ENCODE measurements around the gene RABGAP1L.

GRCh38 chr1:174652569-174653280, 493.4 kb downstream of the RABGAP1L start:
- TF ChIP-seq, protein P1, sequence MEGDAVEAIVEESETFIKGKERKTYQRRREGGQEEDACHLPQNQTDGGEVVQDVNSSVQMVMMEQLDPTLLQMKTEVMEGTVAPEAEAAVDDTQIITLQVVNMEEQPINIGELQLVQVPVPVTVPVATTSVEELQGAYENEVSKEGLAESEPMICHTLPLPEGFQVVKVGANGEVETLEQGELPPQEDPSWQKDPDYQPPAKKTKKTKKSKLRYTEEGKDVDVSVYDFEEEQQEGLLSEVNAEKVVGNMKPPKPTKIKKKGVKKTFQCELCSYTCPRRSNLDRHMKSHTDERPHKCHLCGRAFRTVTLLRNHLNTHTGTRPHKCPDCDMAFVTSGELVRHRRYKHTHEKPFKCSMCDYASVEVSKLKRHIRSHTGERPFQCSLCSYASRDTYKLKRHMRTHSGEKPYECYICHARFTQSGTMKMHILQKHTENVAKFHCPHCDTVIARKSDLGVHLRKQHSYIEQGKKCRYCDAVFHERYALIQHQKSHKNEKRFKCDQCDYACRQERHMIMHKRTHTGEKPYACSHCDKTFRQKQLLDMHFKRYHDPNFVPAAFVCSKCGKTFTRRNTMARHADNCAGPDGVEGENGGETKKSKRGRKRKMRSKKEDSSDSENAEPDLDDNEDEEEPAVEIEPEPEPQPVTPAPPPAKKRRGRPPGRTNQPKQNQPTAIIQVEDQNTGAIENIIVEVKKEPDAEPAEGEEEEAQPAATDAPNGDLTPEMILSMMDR (conservative IDR thresholded peaks at IDR 0.05; ENCODE audit: low read depth, low read length), result no peak
- no peak for TF ChIP-seq BHLHE40 (IDR thresholded peaks at IDR 0.05; ENCODE audit: low read depth, low read length)
- no peak for TF ChIP-seq POLR2A (IDR thresholded peaks at IDR 0.05; ENCODE audit: low read depth, low read length)
- TF ChIP-seq RAD21 (IDR thresholded peaks at IDR 0.05; ENCODE audit: low read length), result no peak
- TF ChIP-seq SMC3 (IDR thresholded peaks at IDR 0.05; ENCODE audit: low read depth, low read length), result no peak
- TF ChIP-seq CEBPB (IDR thresholded peaks at IDR 0.05; ENCODE audit: low read depth, low read length), result no peak
- TF ChIP-seq MAZ (IDR thresholded peaks at IDR 0.05; ENCODE audit: borderline replicate concordance, low read depth, low read length), result no peak
